HepG2 (cell line): ENCODE measurements around the gene CMAS. TPM values are rescaled to one million over a fixed set of nuclear protein-coding genes. Genes with fewer than 3 reads are reported as not detected.
A peak's percentile ranks its signal among the peaks of the same experiment; 100 is the strongest.

Source experiments
- ATAC-seq: fragments of 200-7000 bp; cut with Tn5 transposase; 3 replicates; pipeline ENCODE4 v1.9.1; 2020; ENCODE audit warnings: mild to moderate bottlenecking, moderate library complexity
- BruUV-seq: library from RNA; stranded (reverse); fragments of 400-500 nt; replicated peaks from 2 replicates; lab custom pipeline; 2021; lab: Mats Ljungman, UMichigan
- CTCF ChIA-PET: fragments of 300-600 bp; formaldehyde crosslinking; extraction: SDS; loops from one replicate; lab custom pipeline; 2021; ENCODE audit warnings: low total read pairs, inconsistent platforms, low intra/inter-chr PET ratio; lab: Yijun Ruan, JAX
- POLR2A ChIA-PET: fragments of 350-600 bp; sonication (Branson Sonifier 250); formaldehyde crosslinking; loops from one replicate; lab custom pipeline; 2020; ENCODE audit warnings: antibody characterized with exemption, inconsistent platforms; lab: Yijun Ruan, JAX
- DNase-seq: peaks from one replicate; pipeline ENCODE4 v3.0.0-alpha.2; 2015; ENCODE audit warnings: low spot score
- FAIRE-seq: peaks from 3 replicates; lab custom pipeline; 2011; peaks lifted over from hg19 to GRCh38; lab: Jason Lieb, UNC
- H2AFZ ChIP-seq: one replicate; pipeline ENCODE4 v1.6.1; 2011; ENCODE audit warnings: low read length, inconsistent platforms
- H3K27ac ChIP-seq: fragments of 300-600 bp; 3 replicates; pipeline ENCODE4 v1.8.0; 2011; ENCODE audit warnings: mixed run types, mild to moderate bottlenecking, mixed read lengths, low read length, inconsistent platforms; ENCODE audit not compliant: insufficient read depth; ENCODE audit errors: extremely low read length
- H3K27me3 ChIP-seq, 2 experiments: fragments of 200-600 bp in 1 of 2; 2 replicates in 1 of 2; 3 replicates in 1 of 2; pipeline versions ENCODE4 v1.6.0 to v1.8.0; 2011; ENCODE audit warnings: low read length in 2 of 2, mild to moderate bottlenecking in 2 of 2, moderate library complexity in 2 of 2, inconsistent platforms in 1 of 2; ENCODE audit not compliant: insufficient read depth in 2 of 2, control insufficient read depth in 1 of 2
- H3K36me3 ChIP-seq, 2 experiments: fragments of 200-600 bp in 1 of 2; replicated peaks in 1 of 2; 2 replicates in 1 of 2; 3 replicates in 1 of 2; pipeline versions ENCODE4 v1.5.1 to v1.8.0; 2011; ENCODE audit warnings: low read length in 2 of 2, inconsistent platforms in 1 of 2; ENCODE audit not compliant: insufficient read depth in 2 of 2, control insufficient read depth in 1 of 2
- H3K4me1 ChIP-seq: 2 replicates; pipeline ENCODE4 v1.5.1; 2012; ENCODE audit warnings: low read length, inconsistent platforms; ENCODE audit not compliant: insufficient read depth
- H3K4me2 ChIP-seq: 2 replicates; pipeline ENCODE4 v1.6.0; 2011; ENCODE audit warnings: low read depth, low read length, inconsistent platforms
- H3K4me3 ChIP-seq, 3 experiments: fragments of 200-600 bp in 1 of 3; sonication (generic), shearing (Covaris generic) in 1 of 3; replicated peaks in 1 of 3; 2 replicates each; pipeline ENCODE4 v1.5.1; 2011 to 2016; ENCODE audit warnings: low read length in 3 of 3, inconsistent platforms in 2 of 3, low read depth in 2 of 3, mild to moderate bottlenecking in 2 of 3, control low read depth in 1 of 3, mixed read lengths in 1 of 3; ENCODE audit not compliant: insufficient read depth in 1 of 3
- H3K79me2 ChIP-seq: one replicate; pipeline ENCODE4 v1.6.1; 2011; ENCODE audit warnings: low read length, inconsistent platforms; ENCODE audit not compliant: insufficient read depth
- H3K9ac ChIP-seq: 2 replicates; pipeline ENCODE4 v1.6.0; 2011; ENCODE audit warnings: mild to moderate bottlenecking, low read depth, low read length, inconsistent platforms; ENCODE audit not compliant: insufficient read depth
- H3K9me3 ChIP-seq: 2 replicates; pipeline ENCODE4 v1.5.1; 2012; ENCODE audit warnings: mild to moderate bottlenecking, low read length
- H4K20me1 ChIP-seq: 2 replicates; pipeline ENCODE4 v1.6.0; 2011; ENCODE audit warnings: inconsistent platforms, mild to moderate bottlenecking, low read length, moderate library complexity; ENCODE audit not compliant: insufficient read depth
- AHDC1 ChIP-seq: sonication (generic); formaldehyde crosslinking; IDR thresholded peaks from 2 replicates; pipeline ENCODE4 v1.5.1; 2020; ENCODE audit warnings: mild to moderate bottlenecking, missing genetic modification reagents, borderline replicate concordance
- CHD4 ChIP-seq: fragments of 200-600 bp; sonication (generic); IDR thresholded peaks from 2 replicates; pipeline ENCODE4 v1.7.0; 2017; ENCODE audit warnings: mild to moderate bottlenecking, low read length, borderline replicate concordance
- GATAD2A ChIP-seq: IDR thresholded peaks from 2 replicates; pipeline ENCODE4 v1.6.1; 2016
- HNF4G ChIP-seq, 2 experiments: sonication (generic) in 1 of 2; formaldehyde crosslinking in 1 of 2; IDR thresholded peaks; 2 replicates each; pipeline versions ENCODE4 v1.4.0 to v1.6.1; 2011 to 2020; ENCODE audit warnings: borderline replicate concordance in 2 of 2, low read depth in 2 of 2, mild to moderate bottlenecking in 2 of 2, low read length in 1 of 2, missing genetic modification reagents in 1 of 2, moderate library complexity in 1 of 2
- KMT2B ChIP-seq: IDR thresholded peaks from 2 replicates; pipeline ENCODE4 v1.6.1; 2016; ENCODE audit warnings: missing genetic modification reagents, missing compliant biosample characterization
- MAFF ChIP-seq: IDR thresholded peaks from 2 replicates; pipeline ENCODE4 v1.6.1; 2011; ENCODE audit warnings: low read depth, low read length, improper control_type of control experiment
- MAFK ChIP-seq, 2 experiments: IDR thresholded peaks in 1 of 2; conservative IDR thresholded peaks in 1 of 2; 2 replicates each; pipeline ENCODE4 v1.6.1; 2011; ENCODE audit warnings: improper control_type of control experiment in 2 of 2, low read length in 2 of 2
- MIER2 ChIP-seq: IDR thresholded peaks from 2 replicates; pipeline ENCODE4 v1.6.1; 2016; ENCODE audit warnings: missing biosample characterization, missing genetic modification reagents
- PCBP1 ChIP-seq: fragments of 200-400 bp; formaldehyde crosslinking; IDR thresholded peaks from 2 replicates; pipeline ENCODE4 v1.6.1; 2017; ENCODE audit warnings: mild to moderate bottlenecking, low read depth, low read length, borderline replicate concordance
- SMARCE1 ChIP-seq: fragments of 450-650 bp; IDR thresholded peaks from 2 replicates; pipeline ENCODE4 v1.6.1; 2017; ENCODE audit warnings: borderline replicate concordance
- SNAPC2 ChIP-seq: sonication (generic); formaldehyde crosslinking; IDR thresholded peaks from 2 replicates; pipeline ENCODE4 v1.8.1; 2022; ENCODE audit warnings: mild to moderate bottlenecking, missing genetic modification reagents
- TEAD3 ChIP-seq: optimal IDR thresholded peaks from 2 replicates; pipeline ENCODE3; 2016; ENCODE audit warnings: borderline replicate concordance
- ZNF350 ChIP-seq: sonication (generic); formaldehyde crosslinking; IDR thresholded peaks from 2 replicates; pipeline ENCODE4 v1.4.0; 2020; ENCODE audit warnings: mild to moderate bottlenecking, low read depth, missing genetic modification reagents, borderline replicate concordance
- ZNF691 ChIP-seq: sonication (generic); formaldehyde crosslinking; IDR thresholded peaks from 2 replicates; pipeline ENCODE4 v1.4.0; 2020; ENCODE audit warnings: missing genetic modification reagents, low read depth, mild to moderate bottlenecking, borderline replicate concordance
- ZNF713 ChIP-seq: sonication (generic); formaldehyde crosslinking; IDR thresholded peaks from 2 replicates; pipeline ENCODE4 v1.4.0; 2020; ENCODE audit warnings: mild to moderate bottlenecking, missing genetic modification reagents
- WGBS: methylation state at CpG from one replicate; pipeline ENCODE4 v1.1.6; 2017; ENCODE audit warnings: low lambda C conversion rate; 5-methylcytosine and 5-hydroxymethylcytosine counted together
- in situ Hi-C: cut with HindIII; loops from 2 replicates; pipeline ENCODE4 v1.10.0; 2017; ENCODE audit warnings: low pct_unique_long_range_greater_than_20kb; ENCODE audit not compliant: extremely low pct_ligation_motif_present
- intact Hi-C: fragments of 100-400 bp; cut with micrococcal nuclease; formaldehyde crosslinking; loops from one replicate; pipeline ENCODE4 v1.10.0; 2022; ENCODE audit not compliant: unreplicated experiment
- polyA plus RNA-seq, 8 experiments: library from polyadenylated mRNA; depleted of rRNA in 3 of 8; stranded (reverse) in 7 of 8; unstranded in 1 of 8; fragments of >200 nt; fragmentation: Illumina TruSeq in 4 of 8; extraction: Trizol in 4 of 8; gene quantifications; 2 replicates each; pipeline versions ENCODE4 v1.2.1 to v1.2.3, GENCODE V29; 2011 to 2016; ENCODE audit warnings: low read depth in 4 of 8, missing spikeins in 1 of 8, mixed read lengths in 1 of 8; ENCODE audit not compliant: insufficient read depth in 1 of 8
- total RNA-seq, 5 experiments: library from RNA; depleted of rRNA; stranded (reverse); fragments of >200 nt; fragmentation: Illumina TruSeq; extraction: Trizol; gene quantifications; 2 replicates each; pipeline ENCODE4 v1.2.3, GENCODE V29; 2016; ENCODE audit warnings: low read depth in 1 of 5

Gene CMAS
- total and polyA plus RNA-seq, 2 of the 13 experiments (the other 11 are each of a cell fraction or from before 2014, with no cell fraction given): 14.0 to 21.3 TPM

GRCh38 chr12:22056607-22057006, 10.6 kb downstream of the CMAS start:
- H3K27me3 ChIP-seq: no peaks in the 10 kb centered on the region
- in situ Hi-C loops: no loop called here
- no peak overlapping the region for H2AFZ ChIP-seq
- DNase-seq: no peak
- TF ChIP-seq AHDC1 (CRISPR knock-in tag) (no peak), ZNF691 (CRISPR knock-in tag) (no peak), KMT2B (CRISPR knock-in tag) (no peak), SNAPC2 (CRISPR knock-in tag) (no peak), SMARCE1 (no peak), HNF4G (IDR thresholded peaks at IDR 0.05; ENCODE audit: borderline replicate concordance, low read depth, low read length) (no peak), HNF4G (CRISPR knock-in tag; IDR thresholded peaks at IDR 0.05; ENCODE audit: borderline replicate concordance, low read depth) (no peak), PCBP1 (no peak), MAFF (peak; percentile 43; the same call in 1 of the 2 replicates), TEAD3 (no peak), MIER2 (no peak), ZNF713 (no peak), CHD4 (no peak), MAFK (conservative IDR thresholded peaks at IDR 0.05 in 1 of 2, IDR thresholded peaks at IDR 0.05 in 1 of 2; ENCODE audit: low read length in 2 of 2) (peak in 1 of 2 experiments; percentile 70; a peak in 3 of 4 replicates), ZNF350 (CRISPR knock-in tag) (no peak), GATAD2A (CRISPR knock-in tag) (no peak)
- TF ChIP-seq, all 625 proteins: peak for 2
- ChIA-PET CTCF (no interaction called here), POLR2A (interaction anchor here (1.0 kb wide), 1 partner anchor 11 kb away, joined by 4 read pairs; the partner anchor contains the start of gene CMAS)
- no peak overlapping the region for H3K4me2 ChIP-seq
- no peak overlapping the region for H3K27ac ChIP-seq
- FAIRE-seq: no peak
- intact Hi-C loops: no loop called here
- BruUV-seq: no TSS peak
- H3K9me3 ChIP-seq: no peaks in the 10 kb centered on the region
- 97% methylated on average over 2 of the region's 2 CpGs for WGBS
- no peaks in the 10 kb centered on the region for H3K79me2 ChIP-seq
- no peaks in the 10 kb centered on the region for H4K20me1 ChIP-seq
- no peaks in the 10 kb centered on the region; the same call in 1 of the 2 replicates for H3K4me1 ChIP-seq
- H3K4me3 ChIP-seq: no peak overlapping the region
- peaks cover 0 to 19% of the 10 kb centered on the region in 2 experiments; a peak in 3 of 5 replicates for H3K36me3 ChIP-seq
- H3K9ac ChIP-seq: no peak overlapping the region
- ATAC-seq: no peak
